Nephron (organoid): ENCODE data around the gene NUDT3.
"Not testable (repeated sequence)": the region's sequence is repeated elsewhere in the genome, so short reads cannot be mapped to it uniquely, and the experiment has no call there.

Source experiments
- H3K27ac Mint-ChIP-seq, 3 experiments: 2 replicates each; pipeline ENCODE4 v1.8.0; 2020; ENCODE audit warnings: mixed read lengths in 3 of 3, mild to moderate bottlenecking in 2 of 3, moderate library complexity in 1 of 3
- H3K27me3 Mint-ChIP-seq: 2 replicates; pipeline ENCODE4 v1.8.0; 2021; ENCODE audit warnings: low read depth, mild to moderate bottlenecking, moderate library complexity, mixed read lengths
- H3K36me3 Mint-ChIP-seq: 2 replicates; pipeline ENCODE4 v1.8.0; 2020; ENCODE audit warnings: low read depth, mixed read lengths
- H3K4me1 Mint-ChIP-seq: 2 replicates; pipeline ENCODE4 v1.8.0; 2020; ENCODE audit warnings: mixed read lengths
- H3K4me3 Mint-ChIP-seq, 3 experiments: 2 replicates each; pipeline ENCODE4 v1.8.0; 2020; ENCODE audit warnings: mild to moderate bottlenecking in 3 of 3, mixed read lengths in 3 of 3, moderate library complexity in 2 of 3
- H3K9me3 Mint-ChIP-seq: 2 replicates; pipeline ENCODE4 v1.8.0; 2020; ENCODE audit warnings: mixed read lengths
- TF ChIP-seq, protein P1 (sequence below), 3 experiments: fragments of 200-600 bp; sonication (generic); IDR thresholded peaks; one replicate each; pipeline ENCODE4 v1.5.0; 2021; ENCODE audit warnings: antibody characterized with exemption in 3 of 3; ENCODE audit not compliant: unreplicated experiment in 3 of 3

NUDT3 gene

DNA sequence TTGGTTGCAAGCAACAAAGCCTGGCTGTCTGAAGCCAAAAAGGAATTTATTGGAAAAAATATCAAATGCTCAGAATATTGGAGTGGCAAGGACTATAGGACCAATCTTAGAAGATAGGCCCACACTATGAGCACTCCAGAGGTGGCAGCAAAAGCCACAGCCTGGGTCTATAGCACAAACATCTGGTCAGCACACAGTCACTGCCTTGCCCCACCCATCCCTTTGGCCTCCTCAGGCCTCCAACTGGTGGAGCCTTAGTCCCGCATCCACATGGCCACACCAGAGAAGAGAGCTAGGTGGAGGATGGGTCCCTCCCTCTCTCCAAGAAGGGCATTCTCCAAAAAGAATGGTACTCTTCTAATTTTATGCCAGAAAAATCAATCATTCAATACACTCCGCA, 14.0 kb downstream of the NUDT3 start:
- peaks cover 23% of the 10 kb centered on the region for H3K4me1 Mint-ChIP-seq
- no peaks in the 10 kb centered on the region for H3K27me3 Mint-ChIP-seq
- H3K27ac Mint-ChIP-seq, result peak overlapping the region in 1 of 3 experiments; percentile 42
- H3K9me3 Mint-ChIP-seq, result no peaks in the 10 kb centered on the region
- TF ChIP-seq, protein P1, sequence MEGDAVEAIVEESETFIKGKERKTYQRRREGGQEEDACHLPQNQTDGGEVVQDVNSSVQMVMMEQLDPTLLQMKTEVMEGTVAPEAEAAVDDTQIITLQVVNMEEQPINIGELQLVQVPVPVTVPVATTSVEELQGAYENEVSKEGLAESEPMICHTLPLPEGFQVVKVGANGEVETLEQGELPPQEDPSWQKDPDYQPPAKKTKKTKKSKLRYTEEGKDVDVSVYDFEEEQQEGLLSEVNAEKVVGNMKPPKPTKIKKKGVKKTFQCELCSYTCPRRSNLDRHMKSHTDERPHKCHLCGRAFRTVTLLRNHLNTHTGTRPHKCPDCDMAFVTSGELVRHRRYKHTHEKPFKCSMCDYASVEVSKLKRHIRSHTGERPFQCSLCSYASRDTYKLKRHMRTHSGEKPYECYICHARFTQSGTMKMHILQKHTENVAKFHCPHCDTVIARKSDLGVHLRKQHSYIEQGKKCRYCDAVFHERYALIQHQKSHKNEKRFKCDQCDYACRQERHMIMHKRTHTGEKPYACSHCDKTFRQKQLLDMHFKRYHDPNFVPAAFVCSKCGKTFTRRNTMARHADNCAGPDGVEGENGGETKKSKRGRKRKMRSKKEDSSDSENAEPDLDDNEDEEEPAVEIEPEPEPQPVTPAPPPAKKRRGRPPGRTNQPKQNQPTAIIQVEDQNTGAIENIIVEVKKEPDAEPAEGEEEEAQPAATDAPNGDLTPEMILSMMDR (IDR thresholded peaks at IDR 0.05; ENCODE audit: unreplicated experiment in 3 of 3), result no peak
- H3K4me3 Mint-ChIP-seq, result no peak overlapping the region
- H3K36me3 Mint-ChIP-seq, result peaks cover 14% of the 10 kb centered on the region

DNA sequence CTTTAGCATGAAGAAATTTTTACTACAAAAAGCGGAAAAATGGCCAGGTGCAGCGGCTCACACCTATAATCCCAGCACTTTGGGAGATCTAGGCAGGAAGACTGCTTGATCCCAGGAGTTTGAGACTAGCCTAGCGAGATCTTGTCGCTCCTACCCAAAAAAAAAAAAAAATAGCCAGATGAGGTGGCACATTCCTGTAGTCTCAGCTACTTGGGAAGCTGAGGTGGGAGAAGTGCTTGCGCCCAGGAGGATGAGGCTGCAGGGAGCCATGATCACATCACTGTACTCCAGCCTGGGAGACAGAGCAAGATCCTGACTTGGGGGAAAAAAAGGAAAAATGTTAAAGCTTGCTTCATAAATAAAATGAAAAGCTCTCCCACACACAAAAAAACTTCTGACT, 14.5 kb downstream of the NUDT3 start:
- Mint-ChIP-seq H3K4me3 (no peak overlapping the region), H3K9me3 (no peaks in the 10 kb centered on the region), H3K27me3 (no peaks in the 10 kb centered on the region), H3K27ac (peak overlapping the region in 1 of 3 experiments; percentile 42), H3K36me3 (peaks cover 14% of the 10 kb centered on the region), H3K4me1 (peaks cover 19% of the 10 kb centered on the region)
- TF ChIP-seq, protein P1 (IDR thresholded peaks at IDR 0.05; ENCODE audit: unreplicated experiment in 3 of 3), result no peak

DNA sequence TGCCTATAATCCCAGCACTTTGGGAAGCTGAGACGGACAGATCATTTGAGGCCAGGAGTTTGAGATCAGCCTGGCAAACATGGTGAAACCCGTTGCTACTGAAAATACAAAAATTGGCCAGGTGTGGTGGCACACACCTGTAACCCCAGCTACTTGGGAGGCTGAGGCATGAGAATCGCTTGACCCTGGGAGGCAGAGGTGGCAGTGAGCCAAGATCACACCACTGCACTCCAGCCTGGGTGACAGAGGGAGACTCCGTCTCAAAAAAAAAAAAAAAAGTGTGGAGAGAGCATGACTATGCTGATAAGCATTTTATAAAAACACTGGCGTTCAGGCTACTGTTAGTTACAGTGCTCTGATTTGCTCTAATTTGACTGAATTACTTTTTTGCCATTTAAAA, 14.9 kb downstream of the NUDT3 start:
- H3K9me3 Mint-ChIP-seq, H3K27me3 Mint-ChIP-seq, H3K4me3 Mint-ChIP-seq, H3K27ac Mint-ChIP-seq: not testable (repeated sequence)
- H3K36me3 Mint-ChIP-seq, result peaks cover 14% of the 10 kb centered on the region
- H3K4me1 Mint-ChIP-seq, result peaks cover 19% of the 10 kb centered on the region

DNA sequence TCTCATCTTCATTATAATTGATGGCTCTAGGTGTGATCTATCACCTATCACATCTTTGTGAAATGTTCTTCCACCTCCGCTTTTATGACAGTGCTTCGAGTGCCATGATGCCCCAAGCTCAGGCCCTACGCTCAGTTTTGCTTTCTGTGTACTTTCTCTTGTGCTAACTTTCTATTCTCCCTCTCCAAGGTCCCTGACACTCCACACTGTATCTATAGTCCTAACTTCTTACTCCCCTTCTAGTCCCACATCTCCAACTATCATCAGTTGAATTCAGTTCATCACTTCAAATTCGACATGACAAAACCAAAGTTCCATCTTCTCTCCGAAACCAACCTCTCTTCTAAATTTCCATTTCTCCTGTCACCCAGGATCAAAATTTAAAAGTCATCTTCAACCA, 16.6 kb downstream of the NUDT3 start:
- H3K9me3 Mint-ChIP-seq, result no peaks in the 10 kb centered on the region
- no peaks in the 10 kb centered on the region for H3K27me3 Mint-ChIP-seq
- H3K36me3 Mint-ChIP-seq, result peaks cover 10% of the 10 kb centered on the region
- H3K4me1 Mint-ChIP-seq, result peaks cover 14% of the 10 kb centered on the region
- TF ChIP-seq, protein P1 (IDR thresholded peaks at IDR 0.05; ENCODE audit: unreplicated experiment in 3 of 3), result no peak
- no peak overlapping the region for H3K27ac Mint-ChIP-seq
- H3K4me3 Mint-ChIP-seq, result no peak overlapping the region

DNA sequence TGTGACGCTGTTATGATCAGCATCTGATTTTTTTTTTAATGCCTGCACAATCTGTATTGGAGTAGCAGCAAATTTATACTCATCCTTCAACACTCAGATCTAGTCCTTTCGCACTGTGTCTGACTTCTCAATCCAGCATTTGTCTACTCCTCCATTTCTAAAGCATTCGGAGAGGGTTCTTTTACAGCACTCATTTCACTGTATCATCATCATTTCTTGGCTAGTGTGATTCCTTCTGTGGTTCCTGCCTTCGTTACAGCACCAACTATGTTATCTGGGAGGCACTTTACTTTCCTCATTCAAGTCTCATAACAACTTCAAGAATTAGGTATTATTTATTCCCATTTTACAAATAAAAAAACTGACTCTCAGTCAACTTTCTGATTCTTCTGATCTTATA, 18.0 kb downstream of the NUDT3 start:
- H3K4me1 Mint-ChIP-seq, result peaks cover 10% of the 10 kb centered on the region
- H3K36me3 Mint-ChIP-seq, result peaks cover 12% of the 10 kb centered on the region
- no peaks in the 10 kb centered on the region for H3K27me3 Mint-ChIP-seq
- H3K27ac Mint-ChIP-seq, result no peak overlapping the region
- no peak overlapping the region for H3K4me3 Mint-ChIP-seq
- TF ChIP-seq, protein P1 (IDR thresholded peaks at IDR 0.05; ENCODE audit: unreplicated experiment in 3 of 3), result no peak
- H3K9me3 Mint-ChIP-seq, result no peaks in the 10 kb centered on the region

DNA sequence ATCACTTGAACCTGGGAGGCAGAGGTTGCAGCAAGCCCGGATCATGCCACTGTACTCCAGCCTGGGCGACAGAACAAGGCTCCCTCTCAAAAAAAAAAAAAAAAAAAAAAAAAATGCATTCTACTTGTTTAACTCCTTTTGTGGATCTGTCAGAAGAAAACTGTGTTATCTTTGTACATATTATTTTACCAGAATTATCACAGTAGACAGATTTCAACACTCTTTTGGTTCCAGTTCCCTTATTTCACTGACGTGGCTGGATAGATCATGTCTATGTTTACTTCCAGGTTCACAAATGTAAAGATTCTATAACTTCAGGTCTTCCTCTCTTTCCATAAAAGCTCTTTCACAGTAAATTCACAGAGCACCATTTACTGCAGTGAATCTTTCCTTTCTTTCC, 18.4 kb downstream of the NUDT3 start:
- Mint-ChIP-seq H3K36me3 (peaks cover 12% of the 10 kb centered on the region), H3K4me3 (no peak overlapping the region)

More for the DNA sequence above, 18.4 kb downstream of the NUDT3 start:
- H3K4me1 Mint-ChIP-seq, result peaks cover 10% of the 10 kb centered on the region
- TF ChIP-seq, protein P1 (IDR thresholded peaks at IDR 0.05; ENCODE audit: unreplicated experiment in 3 of 3), result no peak
- H3K27ac Mint-ChIP-seq, result no peak overlapping the region
- no peaks in the 10 kb centered on the region for H3K27me3 Mint-ChIP-seq
- H3K9me3 Mint-ChIP-seq, result no peaks in the 10 kb centered on the region
